HEK293 (cell line): ENCODE measurements around the gene TSR3.

Source experiments
- EGR2 ChIP-seq: fragments of 450-650 bp; formaldehyde crosslinking; IDR thresholded peaks from 2 replicates; pipeline ENCODE4 v1.5.1; 2016; ENCODE audit warnings: low read depth, missing biosample characterization, missing genetic modification characterization
- GFI1B ChIP-seq: fragments of 450-650 bp; formaldehyde crosslinking; IDR thresholded peaks from 2 replicates; pipeline ENCODE4 v1.5.1; 2016; ENCODE audit warnings: missing biosample characterization, missing genetic modification characterization
- INSM2 ChIP-seq: fragments of 450-650 bp; formaldehyde crosslinking; IDR thresholded peaks from 2 replicates; pipeline ENCODE4 v1.5.1; 2016; ENCODE audit warnings: missing biosample characterization, missing genetic modification characterization
- KLF9 ChIP-seq: fragments of 450-650 bp; formaldehyde crosslinking; IDR thresholded peaks from 2 replicates; pipeline ENCODE4 v1.5.1; 2016; ENCODE audit warnings: missing biosample characterization, missing genetic modification characterization, low read depth
- PBX3 ChIP-seq: sonication (generic); formaldehyde crosslinking; IDR thresholded peaks from 2 replicates; pipeline ENCODE4 v1.8.1; 2022; ENCODE audit warnings: mild to moderate bottlenecking, moderate library complexity, missing genetic modification reagents
- SP3 ChIP-seq: fragments of 450-650 bp; formaldehyde crosslinking; IDR thresholded peaks from 2 replicates; pipeline ENCODE4 v1.5.1; 2016; ENCODE audit warnings: missing biosample characterization, missing genetic modification characterization
- TSHZ1 ChIP-seq: fragments of 450-650 bp; formaldehyde crosslinking; IDR thresholded peaks from 2 replicates; pipeline ENCODE4 v1.5.1; 2016; ENCODE audit warnings: missing biosample characterization, missing genetic modification characterization, borderline replicate concordance
- WT1 ChIP-seq: fragments of 450-650 bp; formaldehyde crosslinking; IDR thresholded peaks from 2 replicates; pipeline ENCODE4 v1.5.1; 2016; ENCODE audit warnings: missing biosample characterization, missing genetic modification characterization
- ZNF112 ChIP-seq: fragments of 450-650 bp; formaldehyde crosslinking; IDR thresholded peaks from 2 replicates; pipeline ENCODE4 v1.5.0; 2017; ENCODE audit warnings: missing biosample characterization, missing genetic modification characterization
- ZNF133 ChIP-seq: fragments of 450-650 bp; formaldehyde crosslinking; IDR thresholded peaks from 2 replicates; pipeline ENCODE4 v1.5.1; 2016; ENCODE audit warnings: missing biosample characterization, missing genetic modification characterization
- ZNF157 ChIP-seq: fragments of 450-650 bp; formaldehyde crosslinking; IDR thresholded peaks from 2 replicates; pipeline ENCODE4 v1.5.1; 2016; ENCODE audit warnings: missing biosample characterization, missing genetic modification characterization
- ZNF18 ChIP-seq: fragments of 450-650 bp; formaldehyde crosslinking; IDR thresholded peaks from 2 replicates; pipeline ENCODE4 v1.5.1; 2016; ENCODE audit warnings: missing biosample characterization, missing genetic modification characterization
- ZNF221 ChIP-seq: fragments of 450-650 bp; formaldehyde crosslinking; IDR thresholded peaks from 2 replicates; pipeline ENCODE4 v1.5.1; 2017; ENCODE audit warnings: missing biosample characterization, missing genetic modification characterization, borderline replicate concordance
- ZNF24 ChIP-seq: fragments of 450-650 bp; formaldehyde crosslinking; IDR thresholded peaks from 2 replicates; pipeline ENCODE4 v1.5.1; 2016; ENCODE audit warnings: missing biosample characterization, missing genetic modification characterization
- ZNF280D ChIP-seq: fragments of 450-650 bp; formaldehyde crosslinking; IDR thresholded peaks from 2 replicates; pipeline ENCODE4 v1.5.1; 2016; ENCODE audit warnings: missing biosample characterization, missing genetic modification characterization
- ZNF366 ChIP-seq: fragments of 450-650 bp; formaldehyde crosslinking; conservative IDR thresholded peaks from 2 replicates; pipeline ENCODE4 v1.5.1; 2016; ENCODE audit warnings: missing biosample characterization, missing genetic modification characterization
- ZNF394 ChIP-seq: fragments of 450-650 bp; formaldehyde crosslinking; IDR thresholded peaks from 2 replicates; pipeline ENCODE4 v1.5.1; 2016; ENCODE audit warnings: missing biosample characterization, missing genetic modification characterization, mild to moderate bottlenecking, moderate library complexity, borderline replicate concordance
- ZNF433 ChIP-seq: fragments of 450-650 bp; formaldehyde crosslinking; IDR thresholded peaks from 2 replicates; pipeline ENCODE4 v1.5.1; 2016; ENCODE audit warnings: missing biosample characterization, missing genetic modification characterization, low read depth
- ZNF473 ChIP-seq: fragments of 450-650 bp; formaldehyde crosslinking; IDR thresholded peaks from 2 replicates; pipeline ENCODE4 v1.5.1; 2017; ENCODE audit warnings: missing biosample characterization, missing genetic modification characterization
- ZNF488 ChIP-seq: fragments of 450-650 bp; formaldehyde crosslinking; IDR thresholded peaks from 2 replicates; pipeline ENCODE4 v1.5.1; 2016; ENCODE audit warnings: missing biosample characterization, missing genetic modification characterization
- ZNF623 ChIP-seq: fragments of 450-650 bp; formaldehyde crosslinking; IDR thresholded peaks from 2 replicates; pipeline ENCODE4 v1.5.1; 2016; ENCODE audit warnings: missing biosample characterization, missing genetic modification characterization
- ZNF658 ChIP-seq: fragments of 450-650 bp; formaldehyde crosslinking; IDR thresholded peaks from 2 replicates; pipeline ENCODE4; 2016; ENCODE audit warnings: missing biosample characterization, missing genetic modification characterization
- ZNF707 ChIP-seq: fragments of 450-650 bp; formaldehyde crosslinking; IDR thresholded peaks from 2 replicates; pipeline ENCODE4 v1.5.1; 2016; ENCODE audit warnings: missing biosample characterization, missing genetic modification characterization
- ZNF76 ChIP-seq: fragments of 450-650 bp; formaldehyde crosslinking; IDR thresholded peaks from 2 replicates; pipeline ENCODE4; 2016; ENCODE audit warnings: low read depth, missing biosample characterization, missing genetic modification characterization, borderline replicate concordance
- ZNF785 ChIP-seq: fragments of 450-650 bp; formaldehyde crosslinking; IDR thresholded peaks from 2 replicates; pipeline ENCODE4 v1.5.1; 2016; ENCODE audit warnings: missing biosample characterization, missing genetic modification characterization
- ZSCAN30 ChIP-seq: fragments of 450-650 bp; IDR thresholded peaks from 2 replicates; pipeline ENCODE4 v1.5.1; 2018; ENCODE audit warnings: missing biosample characterization, mild to moderate bottlenecking, missing genetic modification characterization, moderate library complexity
- ZXDB ChIP-seq: fragments of 450-650 bp; formaldehyde crosslinking; IDR thresholded peaks from 2 replicates; pipeline ENCODE4 v1.5.1; 2016; ENCODE audit warnings: missing biosample characterization, missing genetic modification characterization

The TSR3 gene

GRCh38 chr16:1308036-1308976, 43.4 kb downstream of the TSR3 start (continued):
- no peak for TF ChIP-seq ZNF157
- TF ChIP-seq KLF9 (tag by site-specific recombination), result no peak
- no peak for TF ChIP-seq ZNF112 (tag by site-specific recombination)
- no peak for TF ChIP-seq GFI1B (tag by site-specific recombination)
- TF ChIP-seq ZNF707 (tag by site-specific recombination), result no peak
- TF ChIP-seq ZNF18, result no peak
- no peak for TF ChIP-seq ZNF473
- TF ChIP-seq TSHZ1 (tag by site-specific recombination), result peak; percentile 29; the same call in 1 of the 2 replicates
- 0 out of 2 replicates have a peak, but pooled peaks have one; percentile 14 for TF ChIP-seq ZNF785 (tag by site-specific recombination)
- TF ChIP-seq ZNF24 (tag by site-specific recombination), result peak; percentile 100
- no peak for TF ChIP-seq ZNF221
- no peak for TF ChIP-seq ZNF433 (tag by site-specific recombination)
- TF ChIP-seq ZXDB (tag by site-specific recombination), result peak; percentile 4; the same call in 1 of the 2 replicates
- TF ChIP-seq ZNF280D (tag by site-specific recombination), result no peak
- peak; percentile 98 for TF ChIP-seq ZNF366 (tag by site-specific recombination)
- TF ChIP-seq INSM2, result no peak; the same call in 1 of the 2 replicates
- peak; percentile 63 for TF ChIP-seq WT1 (tag by site-specific recombination)
- TF ChIP-seq ZSCAN30 (tag by site-specific recombination), result peak; percentile 84; the same call in 1 of the 2 replicates
- no peak for TF ChIP-seq ZNF76 (tag by site-specific recombination)
- no peak for TF ChIP-seq ZNF488 (tag by site-specific recombination)
- no peak for TF ChIP-seq ZNF658 (tag by site-specific recombination)
- TF ChIP-seq ZNF133 (tag by site-specific recombination), result no peak
- 0 out of 2 replicates have a peak, but pooled peaks have one; percentile 4 for TF ChIP-seq EGR2 (tag by site-specific recombination)
- no peak for TF ChIP-seq ZNF394
- TF ChIP-seq ZNF623 (tag by site-specific recombination), result no peak
- no peak for TF ChIP-seq PBX3 (CRISPR knock-in tag)
- no peak for TF ChIP-seq SP3 (tag by site-specific recombination)
